GM19397 (cell line): ENCODE results near the gene BRSK1.

ENCODE experiments used
- ATAC-seq: cut with Tn5 transposase; IDR thresholded peaks from one replicate; pipeline ENCODE4 v1.9.1; 2021; ENCODE audit warnings: mild to moderate bottlenecking, moderate library complexity; ENCODE audit not compliant: unreplicated experiment

Gene BRSK1

GRCh38 chr19:55253842-55254624 lies 29.8 kb upstream of the BRSK1 start:
- ATAC-seq, result peak; percentile 42

- no peak for ATAC-seq
Measured at GRCh38 chr19:55254625-55254977, 29.2 kb upstream of the BRSK1 start.

DNA sequence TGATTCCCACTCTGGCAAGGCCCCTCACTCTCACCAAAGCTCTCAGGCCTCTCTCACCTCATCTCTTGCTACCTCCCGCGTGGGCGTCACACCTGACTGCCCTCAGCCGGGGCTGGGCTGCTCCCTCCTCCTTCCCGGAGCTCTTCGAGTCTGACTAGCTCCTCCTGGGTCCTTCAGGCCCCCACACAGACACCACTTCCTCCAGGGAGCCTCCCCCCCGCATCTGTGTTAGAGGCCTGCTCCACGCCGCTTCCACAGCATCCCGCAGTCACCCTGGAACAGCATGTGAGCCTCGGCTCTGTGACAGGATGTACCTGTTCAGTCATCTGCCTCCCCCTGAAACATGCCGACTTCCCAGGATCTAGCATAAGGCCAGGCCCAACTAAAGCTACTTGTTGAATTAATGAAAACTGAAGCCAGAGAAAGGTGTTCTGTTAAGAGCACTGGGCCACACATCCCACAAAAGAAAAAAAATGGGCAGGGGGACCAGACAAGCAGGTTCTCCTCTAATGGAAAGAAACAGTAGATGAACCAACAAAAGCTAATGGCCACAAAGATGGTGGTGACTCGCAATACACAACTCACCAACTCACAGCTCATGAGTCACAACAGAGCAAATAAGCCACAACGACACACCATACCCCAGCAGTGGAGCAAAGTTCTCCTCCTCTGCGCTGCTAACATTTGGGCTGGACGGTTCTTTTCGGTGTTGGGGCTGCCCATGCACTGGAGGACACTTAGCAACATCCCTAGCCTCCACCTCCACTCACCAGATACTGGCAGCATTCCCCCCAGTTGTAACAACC lies 28.0 kb upstream of the BRSK1 start:
- ATAC-seq, result no peak

DNA sequence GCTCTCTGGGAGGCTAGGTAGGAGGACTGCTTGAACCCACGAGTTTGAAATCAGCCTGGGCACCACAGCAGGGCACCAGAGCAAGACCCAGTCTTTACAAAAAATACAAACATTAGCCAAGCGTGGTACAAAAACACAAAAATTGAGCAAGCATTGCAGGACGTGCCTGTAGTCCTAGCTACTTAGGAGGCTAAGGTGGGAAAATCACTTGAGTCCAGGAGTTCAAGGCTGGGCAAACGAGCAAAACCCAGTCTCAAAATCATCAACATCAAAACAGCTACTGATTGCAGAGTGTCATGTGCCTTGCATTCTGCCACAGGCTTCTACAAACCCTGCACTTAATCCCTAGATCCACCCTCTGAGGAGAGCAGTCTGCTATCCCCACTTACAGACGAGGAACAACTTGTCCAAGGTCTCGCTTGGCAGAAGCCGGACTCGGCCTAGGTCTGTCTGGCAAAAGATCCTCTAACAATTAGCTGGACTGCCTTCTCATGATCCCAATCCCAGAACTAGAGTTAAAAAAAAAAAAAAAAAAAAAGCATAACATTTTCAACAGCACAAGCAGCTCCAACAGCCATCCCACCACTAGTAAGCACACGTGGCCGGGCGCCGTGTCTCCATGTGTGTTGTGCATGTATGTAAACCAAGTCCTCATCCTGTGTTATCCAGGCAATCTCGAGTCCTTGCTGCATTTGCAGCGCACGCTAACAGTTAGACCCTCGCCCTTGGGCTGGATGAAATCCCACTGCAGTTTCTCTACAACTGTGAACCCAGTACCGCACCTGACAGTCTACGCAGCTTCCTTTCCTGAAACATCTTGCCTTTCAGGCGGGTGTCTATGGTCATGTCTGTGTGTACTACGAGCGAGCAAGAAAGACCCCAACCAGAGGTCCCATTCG lies 27.0 kb upstream of the BRSK1 start:
- ATAC-seq, result no peak

DNA sequence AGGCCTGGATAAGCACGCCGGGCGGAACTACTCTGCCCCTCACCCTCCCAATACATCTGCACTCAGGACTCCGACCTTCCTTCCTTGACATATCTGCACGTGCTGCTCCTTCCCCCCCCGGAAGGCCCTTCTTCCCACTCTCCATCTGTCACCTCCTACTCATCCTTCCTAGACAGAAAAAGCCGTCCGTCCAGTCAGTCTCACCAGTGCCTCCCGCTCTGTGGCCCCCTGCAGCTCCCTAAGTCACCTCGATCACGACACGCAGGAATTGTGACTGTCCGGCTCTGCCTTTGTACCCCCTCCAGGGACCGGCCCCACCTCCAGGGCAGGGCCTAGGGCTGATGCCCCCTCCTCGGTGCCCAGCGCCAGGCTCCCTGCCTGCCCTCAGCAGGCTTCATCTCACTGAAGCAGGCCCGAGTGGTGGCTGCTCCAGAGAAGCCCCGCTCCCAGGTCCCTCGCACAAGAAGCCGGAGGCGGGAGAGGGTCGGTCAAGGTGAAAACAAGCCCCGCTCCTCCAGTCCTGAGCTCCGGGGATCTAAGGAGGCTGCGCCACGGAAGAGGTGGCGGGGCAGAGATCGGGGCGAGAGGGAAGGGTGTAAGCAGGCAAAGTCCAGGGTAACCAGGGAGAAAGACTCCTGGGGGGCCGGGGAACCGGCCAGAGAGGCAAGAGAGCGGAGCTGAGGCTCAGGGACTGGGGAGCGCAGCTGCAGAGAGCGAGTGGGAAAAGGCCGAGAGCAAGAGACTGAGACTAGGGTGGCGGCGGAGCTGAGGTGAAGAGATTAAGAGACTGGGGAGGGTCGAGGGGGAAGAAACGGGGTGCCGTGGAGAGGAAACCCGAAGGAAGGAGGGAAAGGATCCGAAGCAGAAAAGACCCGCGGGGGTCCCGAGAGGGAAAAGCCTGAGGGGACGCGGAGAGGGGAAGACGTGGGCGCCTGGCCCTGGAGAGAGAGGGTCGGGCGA lies 26.1 kb upstream of the BRSK1 start:
- no peak for ATAC-seq

DNA sequence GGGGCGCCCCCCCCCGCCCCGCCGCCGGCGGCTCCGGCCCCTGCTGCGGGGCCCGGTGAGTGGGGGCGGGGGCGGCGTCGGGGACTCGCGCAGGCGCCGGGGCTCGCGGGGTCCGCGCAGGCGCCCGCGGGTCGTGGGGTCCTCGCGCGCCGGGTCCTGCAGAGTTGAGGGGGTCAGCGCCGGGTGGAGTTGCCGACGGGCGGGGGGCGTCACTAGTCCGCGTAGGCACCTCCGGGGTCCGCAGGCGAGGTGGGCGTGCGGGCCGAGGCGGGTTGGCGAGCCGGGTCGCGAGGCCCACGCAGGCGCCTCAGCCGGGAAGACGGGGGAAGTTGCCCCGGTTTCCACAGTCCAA lies 25.3 kb upstream of the BRSK1 start:
- ATAC-seq, result peak; percentile 15

GRCh38 chr19:55258828-55259539 lies 24.8 kb upstream of the BRSK1 start, which contains the start of gene PPP6R1:
PPP6R1 (minus strand) TSS chr19:55259017; CDS start chr19:55247103, 11,914 bp downstream.
- ATAC-seq, result peak; percentile 70

- no peak for ATAC-seq
Measured at GRCh38 chr19:55259540-55260210, 24.1 kb upstream of the BRSK1 start.

- no peak for ATAC-seq
Measured at GRCh38 chr19:55261671-55262126, 22.1 kb upstream of the BRSK1 start.

- no peak for ATAC-seq
Measured at GRCh38 chr19:55262359-55262758, 21.4 kb upstream of the BRSK1 start.

DNA sequence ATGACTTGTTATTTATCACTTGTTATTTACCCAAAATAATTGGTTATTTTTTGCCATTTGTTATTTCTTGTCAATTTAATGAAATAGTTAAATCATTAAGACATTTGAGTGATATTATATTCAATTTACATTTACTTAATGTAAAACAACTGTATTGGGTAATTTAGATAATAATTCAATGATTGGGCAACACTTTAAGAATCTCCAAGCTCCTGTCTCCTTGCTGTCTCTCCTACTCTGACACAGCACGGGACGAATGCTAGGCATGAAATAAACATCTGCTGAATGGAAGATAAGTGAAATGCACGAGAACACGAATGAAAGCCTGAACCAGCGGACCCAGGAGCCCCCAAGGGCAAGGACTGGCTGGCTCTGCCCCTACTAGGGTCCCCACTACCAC lies 19.3 kb upstream of the BRSK1 start:
- ATAC-seq, result no peak

DNA sequence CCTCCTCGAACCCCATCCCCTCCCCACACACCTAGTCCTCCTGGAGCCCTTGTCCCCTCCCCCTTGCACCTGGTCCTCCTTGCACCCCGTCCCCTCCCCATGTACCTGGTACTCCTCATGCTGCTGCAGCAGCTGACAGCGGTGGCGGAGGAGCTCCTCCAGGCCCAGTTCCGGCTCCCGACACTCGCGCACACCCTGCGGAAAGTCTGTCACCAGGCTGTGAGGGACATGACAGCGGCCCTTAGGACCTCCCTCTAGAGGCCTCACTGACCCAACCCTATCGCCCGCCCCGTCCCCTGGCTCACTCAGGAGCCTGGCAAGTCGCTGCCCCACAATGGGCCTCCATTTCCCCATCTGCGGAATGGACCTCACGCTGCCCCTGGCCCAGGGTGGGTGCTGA lies 18.6 kb upstream of the BRSK1 start:
- no peak for ATAC-seq

GRCh38 chr19:55265723-55266386 lies 17.9 kb upstream of the BRSK1 start:
- ATAC-seq, result no peak

DNA sequence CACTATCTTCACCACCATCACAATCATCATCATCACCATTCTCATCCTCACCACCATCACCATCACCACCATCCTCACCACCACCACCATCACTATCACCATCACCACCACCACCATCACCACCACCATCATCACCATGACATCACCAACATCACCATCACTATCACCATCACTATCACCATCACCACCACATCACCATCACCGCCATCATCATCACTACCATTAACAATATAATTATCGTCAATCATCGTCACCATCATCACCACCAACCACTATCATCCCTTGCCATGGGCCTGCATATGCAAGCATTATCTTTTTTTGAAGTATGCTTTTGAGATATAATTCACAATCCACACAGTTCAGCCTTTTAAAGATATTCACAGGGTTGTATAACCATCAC lies 17.4 kb upstream of the BRSK1 start:
- ATAC-seq, result no peak

- no peak for ATAC-seq
Measured at GRCh38 chr19:55266840-55267239, 17.0 kb upstream of the BRSK1 start.

DNA sequence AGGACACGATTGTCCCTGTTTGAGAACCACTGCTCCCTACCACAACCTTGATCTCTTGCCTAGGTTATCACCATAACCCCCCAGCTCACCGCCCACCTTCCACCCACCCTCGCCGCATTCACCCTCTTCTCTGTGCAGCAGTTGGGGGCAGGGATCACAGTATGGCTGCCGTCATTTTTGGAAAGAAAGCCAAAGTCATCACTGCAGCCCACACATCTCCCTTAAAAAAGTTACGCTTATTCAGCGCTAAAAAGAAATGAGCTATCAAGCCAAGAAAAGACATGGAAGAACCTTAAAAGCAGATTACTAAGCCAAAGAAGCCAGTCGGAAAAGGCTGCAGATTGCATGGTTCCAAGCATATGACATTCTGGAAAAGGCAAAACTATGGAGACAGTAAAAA lies 14.5 kb upstream of the BRSK1 start:
- no peak for ATAC-seq

DNA sequence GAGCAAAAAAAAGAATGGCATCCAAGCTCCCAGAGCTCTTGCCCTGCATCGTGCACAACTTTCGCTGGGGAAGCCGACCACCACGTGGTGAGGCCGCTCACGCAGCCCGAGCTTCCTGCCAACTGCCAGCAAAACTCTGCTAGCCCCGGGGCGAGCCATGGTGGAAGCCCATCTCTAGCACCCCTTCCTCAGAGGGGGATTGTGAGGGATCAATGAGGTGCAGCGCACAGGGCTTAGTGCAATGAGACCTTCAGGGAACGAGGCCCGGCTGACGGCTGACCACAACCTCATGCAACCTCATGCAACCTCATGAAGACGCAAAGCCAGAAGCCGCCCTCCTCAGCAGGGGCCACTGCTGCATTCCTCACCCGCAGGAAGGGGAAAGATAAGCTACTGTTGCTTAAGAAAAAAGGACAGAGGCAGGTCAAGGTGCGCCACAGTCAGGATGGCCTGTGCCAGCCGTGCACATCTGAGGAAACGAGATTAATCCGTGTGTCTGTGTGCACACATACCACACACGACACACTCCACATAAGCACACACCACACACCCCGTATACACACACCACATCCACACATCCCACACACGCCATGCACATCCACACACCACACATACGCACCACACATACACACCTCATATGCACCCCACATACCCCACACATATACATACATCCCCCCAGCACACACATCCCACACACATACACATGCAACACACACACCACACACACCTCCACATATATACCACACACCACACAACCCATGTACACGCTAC lies 13.4 kb upstream of the BRSK1 start:
- ATAC-seq, result no peak

- no peak for ATAC-seq
Measured at GRCh38 chr19:55272142-55272541, 11.7 kb upstream of the BRSK1 start.
